Measurements from ENCODE around the gene OR6N2. TPM values are rescaled to one million over a fixed set of nuclear protein-coding genes. Genes with fewer than 3 reads are reported as not detected.

OR6N2 gene
- total RNA-seq, 1 experiment from 2014 or later, result not detected

GRCh38 chr1:158794247-158794646, 13.2 kb upstream of the OR6N2 start:
- in situ Hi-C loops (cut with HindIII; ENCODE audit: low pct_unique_long_range_greater_than_20kb, low sequenced_read_pairs), result no loop called here
- intact Hi-C loops (cut with micrococcal nuclease; ENCODE audit: unreplicated experiment), result no loop called here
- Histone ChIP-seq H3K27ac (ENCODE audit: low read length) (no peak overlapping the region), H3K27me3 (ENCODE audit: control insufficient read depth, insufficient read depth, low read length) (no peaks in the 10 kb centered on the region), H3K4me1 (ENCODE audit: control insufficient read depth, insufficient read depth, low read length) (no peaks in the 10 kb centered on the region), H3K9me3 (ENCODE audit: control insufficient read depth, insufficient read depth, low read depth, low read length) (no peaks in the 10 kb centered on the region), H3K36me3 (ENCODE audit: control insufficient read depth, insufficient read depth, low read length) (no peaks in the 10 kb centered on the region), H3K4me3 (ENCODE audit: low read depth in 2 of 2, low read length in 2 of 2) (no peak overlapping the region)
- DNase-seq (ENCODE audit: low read depth, low spot score) (no peak), ATAC-seq (no peak)
- no TSS peak for BruUV-seq (replicated peaks)
- TF ChIP-seq REST (IDR thresholded peaks at IDR 0.05; ENCODE audit: insufficient read depth in 1 of 2, low read depth in 2 of 2, low read length in 1 of 2) (no peak), TCF7L2 (IDR thresholded peaks at IDR 0.05; ENCODE audit: low read depth, low read length) (no peak), POLR2AphosphoS5 (IDR thresholded peaks at IDR 0.05; ENCODE audit: low read depth, low read length) (no peak), CTCF (IDR thresholded peaks at IDR 0.05) (no peak), SIN3A (IDR thresholded peaks at IDR 0.05; ENCODE audit: borderline replicate concordance, insufficient read depth, low read depth, low read length) (no peak)
- CTCF ChIA-PET, result no interaction called here
- POLR2A ChIA-PET, result no interaction called here

GRCh38 chr1:158793604-158794003, 12.6 kb upstream of the OR6N2 start:
- no TSS peak for BruUV-seq (replicated peaks)
- H3K4me1 ChIP-seq (ENCODE audit: control insufficient read depth, insufficient read depth, low read length), result no peaks in the 10 kb centered on the region
- no peak overlapping the region for H3K27ac ChIP-seq (ENCODE audit: low read length)
- in situ Hi-C loops (cut with HindIII; ENCODE audit: low pct_unique_long_range_greater_than_20kb, low sequenced_read_pairs), result no loop called here
- no peak for TF ChIP-seq REST (IDR thresholded peaks at IDR 0.05; ENCODE audit: insufficient read depth in 1 of 2, low read depth in 2 of 2, low read length in 1 of 2)
- peak; percentile 16; the same call in 1 of the 2 replicates for TF ChIP-seq CTCF (IDR thresholded peaks at IDR 0.05)
- intact Hi-C loops (cut with micrococcal nuclease; ENCODE audit: unreplicated experiment), result no loop called here
- no peaks in the 10 kb centered on the region for H3K27me3 ChIP-seq (ENCODE audit: control insufficient read depth, insufficient read depth, low read length)
- no peak overlapping the region for H3K4me3 ChIP-seq (ENCODE audit: low read depth in 2 of 2, low read length in 2 of 2)
- ATAC-seq, result no peak
- CTCF ChIA-PET, result no interaction called here
- H3K9me3 ChIP-seq (ENCODE audit: control insufficient read depth, insufficient read depth, low read depth, low read length), result no peaks in the 10 kb centered on the region
- H3K36me3 ChIP-seq (ENCODE audit: control insufficient read depth, insufficient read depth, low read length), result no peaks in the 10 kb centered on the region
- POLR2A ChIA-PET, result no interaction called here
- DNase-seq (ENCODE audit: low read depth, low spot score), result no peak
